Measurements from ENCODE around the gene TPRX2.

TPRX2 gene

DNA sequence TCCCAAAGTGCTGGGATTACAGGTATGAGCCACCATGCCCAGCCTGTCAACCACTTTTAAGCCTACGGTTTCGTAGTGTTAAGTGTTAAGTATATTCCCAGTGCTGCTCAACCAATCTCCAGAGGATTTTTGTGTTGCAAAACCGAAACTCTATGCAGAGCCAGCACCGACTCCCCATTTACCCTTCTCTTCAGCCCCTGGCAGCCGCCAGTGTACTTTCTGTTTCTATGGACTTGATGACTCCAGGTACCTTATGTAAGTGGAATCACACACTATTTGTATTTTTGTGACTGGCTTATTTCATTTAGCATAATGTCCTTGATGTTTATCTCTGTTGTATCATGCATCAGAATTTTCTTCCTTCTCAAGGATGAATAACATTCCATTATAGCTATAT, 26.0 kb downstream of the TPRX2 start:
- Histone ChIP-seq H3K9me3 (no peaks in the 10 kb centered on the region), H3K36me3 (no peaks in the 10 kb centered on the region), H3K4me1 (ENCODE audit: control insufficient read depth in 1 of 2, insufficient read depth in 1 of 2, low read depth in 1 of 2, low read length in 1 of 2) (no peaks in the 10 kb centered on the region), H3K27ac (no peak overlapping the region), H3K4me3 (ENCODE audit: low read depth in 1 of 2, low read length in 1 of 2) (no peak overlapping the region), H3K27me3 (peaks cover 9% of the 10 kb centered on the region)
- TF ChIP-seq, protein P1, sequence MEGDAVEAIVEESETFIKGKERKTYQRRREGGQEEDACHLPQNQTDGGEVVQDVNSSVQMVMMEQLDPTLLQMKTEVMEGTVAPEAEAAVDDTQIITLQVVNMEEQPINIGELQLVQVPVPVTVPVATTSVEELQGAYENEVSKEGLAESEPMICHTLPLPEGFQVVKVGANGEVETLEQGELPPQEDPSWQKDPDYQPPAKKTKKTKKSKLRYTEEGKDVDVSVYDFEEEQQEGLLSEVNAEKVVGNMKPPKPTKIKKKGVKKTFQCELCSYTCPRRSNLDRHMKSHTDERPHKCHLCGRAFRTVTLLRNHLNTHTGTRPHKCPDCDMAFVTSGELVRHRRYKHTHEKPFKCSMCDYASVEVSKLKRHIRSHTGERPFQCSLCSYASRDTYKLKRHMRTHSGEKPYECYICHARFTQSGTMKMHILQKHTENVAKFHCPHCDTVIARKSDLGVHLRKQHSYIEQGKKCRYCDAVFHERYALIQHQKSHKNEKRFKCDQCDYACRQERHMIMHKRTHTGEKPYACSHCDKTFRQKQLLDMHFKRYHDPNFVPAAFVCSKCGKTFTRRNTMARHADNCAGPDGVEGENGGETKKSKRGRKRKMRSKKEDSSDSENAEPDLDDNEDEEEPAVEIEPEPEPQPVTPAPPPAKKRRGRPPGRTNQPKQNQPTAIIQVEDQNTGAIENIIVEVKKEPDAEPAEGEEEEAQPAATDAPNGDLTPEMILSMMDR (IDR thresholded peaks at IDR 0.05) = no peak

DNA sequence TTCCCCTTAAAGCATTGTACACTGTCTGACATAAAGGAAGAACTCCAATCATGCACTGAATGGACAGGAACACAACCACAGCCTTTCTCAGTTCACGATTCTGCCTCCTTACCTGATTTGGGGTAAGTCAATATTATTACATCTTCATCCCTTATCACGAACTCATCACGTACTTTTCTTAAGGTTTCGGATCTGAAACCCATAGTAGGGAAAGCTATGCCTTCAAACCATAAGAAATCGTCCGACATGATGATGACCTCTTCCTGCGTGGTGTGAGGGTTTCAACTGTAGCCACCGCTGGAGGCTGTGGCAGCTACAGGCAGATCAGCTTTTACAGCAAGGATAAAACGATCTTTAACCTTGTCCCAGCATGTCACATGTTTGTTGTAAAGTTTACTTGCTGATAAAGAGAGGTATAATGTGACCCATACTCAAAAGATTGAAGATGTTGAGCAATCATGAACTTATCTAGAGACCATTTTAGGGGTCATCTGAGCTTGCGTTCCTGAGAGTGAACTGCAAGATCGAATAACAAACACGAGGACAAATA, 27.1 kb downstream of the TPRX2 start, which contains the start of gene SULT2A1:
Gene SULT2A1, minus strand, starts transcription at position 306 of the 550 bp plus-strand sequence. Its CDS starts 58 bp downstream, at position 248.
- Histone ChIP-seq H3K9me3 (no peaks in the 10 kb centered on the region), H3K36me3 (no peaks in the 10 kb centered on the region), H3K4me1 (ENCODE audit: control insufficient read depth in 1 of 2, insufficient read depth in 1 of 2, low read depth in 1 of 2, low read length in 1 of 2) (no peaks in the 10 kb centered on the region), H3K27me3 (peaks cover 9% of the 10 kb centered on the region), H3K27ac (no peak within 1 kb of the TSS), H3K4me3 (ENCODE audit: low read depth in 1 of 2, low read length in 1 of 2) (no peak within 1 kb of the TSS)
- TF ChIP-seq, protein P1 (IDR thresholded peaks at IDR 0.05) = no peak

DNA sequence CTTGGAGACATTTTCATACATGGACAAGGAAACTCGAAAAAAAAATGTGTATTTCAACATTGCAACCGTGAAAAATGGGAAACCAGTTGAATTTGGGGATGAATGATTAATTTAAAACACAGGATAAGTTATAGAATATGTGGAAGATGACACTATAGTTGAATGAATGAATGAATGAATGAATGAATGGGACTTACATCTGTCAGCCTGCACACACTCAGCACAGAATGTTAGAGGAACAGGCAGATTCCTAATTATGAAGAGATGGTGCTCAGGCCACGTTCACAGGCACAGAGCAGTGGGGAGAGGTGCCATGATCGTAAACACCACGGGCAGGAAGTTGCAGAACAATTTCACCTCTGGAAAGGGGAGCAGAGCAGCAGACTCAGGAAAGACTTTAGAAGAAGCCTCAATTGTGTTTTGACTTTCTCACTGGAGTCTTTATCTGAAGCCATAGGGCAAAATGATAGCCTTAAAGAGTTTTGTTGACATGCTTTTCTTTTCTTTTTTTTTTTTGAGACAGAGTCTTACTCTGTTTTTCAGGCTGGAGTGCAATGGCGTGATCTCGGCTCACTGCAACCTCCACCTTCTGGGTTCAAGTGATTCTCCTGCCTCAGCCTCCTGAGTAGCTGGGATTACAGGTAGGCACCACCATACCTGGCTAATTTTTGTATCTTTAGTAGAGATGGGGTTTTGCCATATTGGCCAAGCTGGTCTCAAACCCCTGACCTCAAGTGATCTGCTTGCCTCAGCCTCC, 32.0 kb downstream of the TPRX2 start:
- Histone ChIP-seq H3K27ac (no peak overlapping the region), H3K9me3 (no peaks in the 10 kb centered on the region), H3K27me3 (peaks cover 5% of the 10 kb centered on the region), H3K4me3 (ENCODE audit: low read depth in 1 of 2, low read length in 1 of 2) (no peak overlapping the region), H3K36me3 (no peaks in the 10 kb centered on the region), H3K4me1 (ENCODE audit: control insufficient read depth in 1 of 2, insufficient read depth in 1 of 2, low read depth in 1 of 2, low read length in 1 of 2) (no peaks in the 10 kb centered on the region)
- TF ChIP-seq, protein P1 (IDR thresholded peaks at IDR 0.05) = no peak

DNA sequence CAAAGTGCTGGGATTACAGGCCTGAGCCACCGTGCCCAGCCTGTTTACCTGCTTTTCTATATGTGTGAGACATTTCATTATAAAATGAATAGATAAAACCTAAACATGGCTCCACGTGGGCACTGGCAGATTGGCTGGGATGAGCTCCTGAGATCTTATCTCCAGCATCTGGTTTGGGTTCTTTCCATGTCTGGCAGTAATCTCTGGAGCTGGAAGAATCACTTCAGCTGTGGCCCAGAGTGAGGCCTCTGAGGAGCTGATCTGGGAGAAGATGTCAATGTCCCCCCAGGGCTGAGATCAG, 32.5 kb downstream of the TPRX2 start:
- TF ChIP-seq, protein P1 (IDR thresholded peaks at IDR 0.05) = no peak
- no peaks in the 10 kb centered on the region for H3K27me3 ChIP-seq
- H3K4me3 ChIP-seq (ENCODE audit: low read depth in 1 of 2, low read length in 1 of 2) = no peak overlapping the region
- H3K4me1 ChIP-seq (ENCODE audit: control insufficient read depth in 1 of 2, insufficient read depth in 1 of 2, low read depth in 1 of 2, low read length in 1 of 2) = no peaks in the 10 kb centered on the region
- H3K36me3 ChIP-seq = no peaks in the 10 kb centered on the region
- no peaks in the 10 kb centered on the region for H3K9me3 ChIP-seq
- H3K27ac ChIP-seq = no peak overlapping the region

DNA sequence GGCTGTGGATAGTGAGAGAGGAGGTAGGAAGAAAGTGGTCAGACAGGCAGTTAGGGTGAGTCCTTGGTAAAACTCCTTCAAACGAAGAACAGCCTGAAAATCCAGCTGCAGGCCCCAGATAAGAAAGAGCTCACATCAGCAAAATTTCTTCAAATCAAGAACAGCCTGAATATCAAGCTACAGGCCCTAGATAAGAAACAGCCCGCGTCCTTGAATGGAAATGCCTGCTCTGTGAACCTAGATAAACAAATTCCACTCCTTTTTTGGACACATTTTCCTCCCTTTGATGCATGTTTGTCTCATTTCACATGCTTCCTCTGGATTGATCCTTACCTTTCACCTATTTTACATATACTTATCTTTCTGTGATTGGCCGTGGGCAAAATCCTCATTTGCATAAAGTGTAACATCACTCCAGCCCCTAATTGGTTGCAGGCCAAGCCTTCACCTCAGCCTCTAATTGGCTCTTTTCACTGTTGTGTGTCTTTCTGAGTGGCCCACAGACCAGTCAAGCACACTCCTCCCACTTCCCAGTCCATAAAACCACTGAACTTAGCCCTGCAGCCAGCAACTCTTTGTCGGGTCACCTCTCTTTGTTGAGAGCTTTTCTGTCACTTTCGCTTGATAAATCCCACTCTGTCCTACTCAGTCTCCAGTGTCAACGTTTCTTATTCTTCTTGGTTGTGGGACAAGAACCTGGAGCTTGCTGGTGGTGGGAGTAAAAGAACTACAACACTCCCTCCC, 33.1 kb downstream of the TPRX2 start:
- no peaks in the 10 kb centered on the region for H3K9me3 ChIP-seq
- TF ChIP-seq, protein P1 (IDR thresholded peaks at IDR 0.05) = no peak
- H3K4me3 ChIP-seq (ENCODE audit: low read depth in 1 of 2, low read length in 1 of 2) = no peak overlapping the region
- H3K4me1 ChIP-seq (ENCODE audit: control insufficient read depth in 1 of 2, insufficient read depth in 1 of 2, low read depth in 1 of 2, low read length in 1 of 2) = no peaks in the 10 kb centered on the region
- no peak overlapping the region for H3K27ac ChIP-seq
- no peaks in the 10 kb centered on the region for H3K27me3 ChIP-seq
- H3K36me3 ChIP-seq = no peaks in the 10 kb centered on the region

All from neutrophil (primary cell).